A549 (cell line): ENCODE measurements around the gene ACP3. TPM values are rescaled to one million over a fixed set of nuclear protein-coding genes. Genes with fewer than 3 reads are reported as not detected.

Experiments used
- ATAC-seq, 2 experiments: fragments of 200-7000 bp in 1 of 2; fragments of >200 bp in 1 of 2; cut with Nextera tagmentation in 1 of 2; cut with Tn5 transposase in 1 of 2; 3 replicates each; pipeline versions ENCODE4 v1.8.0 to v1.9.1; 2018 to 2020; ENCODE audit warnings: mild to moderate bottlenecking in 1 of 2, moderate library complexity in 1 of 2
- CTCF ChIA-PET: fragments of 300-600 bp; sonication (Branson Sonifier 250); formaldehyde crosslinking; extraction: SDS; loops from one replicate; lab custom pipeline; 2021; ENCODE audit warnings: antibody characterized with exemption, inconsistent platforms; lab: Yijun Ruan, JAX
- POLR2A ChIA-PET: fragments of 350-600 bp; formaldehyde crosslinking; extraction: SDS; loops from one replicate; lab custom pipeline; 2021; ENCODE audit warnings: antibody characterized with exemption, inconsistent platforms; lab: Yijun Ruan, JAX
- DNase-seq, 2 experiments: peaks; one replicate each; pipeline versions ENCODE4 v3.0.0 to v3.0.0-alpha.2; 2011 to 2016; ENCODE audit warnings: low read depth in 1 of 2, low spot score in 1 of 2
- FAIRE-seq: peaks from 2 replicates; lab custom pipeline; 2011; peaks lifted over from hg19 to GRCh38; lab: Jason Lieb, UNC
- H3K27ac ChIP-seq, 2 experiments: fragments of >200 bp; sonication (Bioruptor Twin); formaldehyde crosslinking; 3 replicates each; pipeline ENCODE4 v1.5.1; 2016 to 2017
- H3K4me1 ChIP-seq: fragments of >200 bp; sonication (Bioruptor Twin); formaldehyde crosslinking; 3 replicates; pipeline ENCODE4 v1.6.1; 2016
- H3K4me2 ChIP-seq: fragments of >200 bp; sonication (Bioruptor Twin); formaldehyde crosslinking; 3 replicates; pipeline ENCODE4 v1.6.1; 2016
- H3K4me3 ChIP-seq: fragments of >200 bp; sonication (Bioruptor Twin); formaldehyde crosslinking; 3 replicates; pipeline ENCODE4 v1.5.1; 2016
- H3K9me3 ChIP-seq: fragments of >200 bp; sonication (Bioruptor Twin); formaldehyde crosslinking; 3 replicates; pipeline ENCODE4 v1.6.1; 2016
- BHLHE40 ChIP-seq: IDR thresholded peaks from 2 replicates; pipeline ENCODE4 v1.6.1; 2012; ENCODE audit warnings: low read depth, low read length, inconsistent platforms
- CBX8 ChIP-seq: fragments of 200-600 bp; sonication (generic); IDR thresholded peaks from 2 replicates; pipeline ENCODE4 v1.6.1; 2016
- CEBPB ChIP-seq, 2 experiments: fragments of >200 bp in 1 of 2; sonication (Bioruptor Twin) in 1 of 2; formaldehyde crosslinking in 1 of 2; IDR thresholded peaks; 2 replicates each; pipeline ENCODE4 v1.6.1; 2012 to 2016
- EHMT2 ChIP-seq: fragments of 200-600 bp; sonication (generic); IDR thresholded peaks from 2 replicates; pipeline ENCODE4 v1.6.1; 2016; ENCODE audit warnings: antibody characterized with exemption, low read depth, mild to moderate bottlenecking, moderate library complexity
- EP300 ChIP-seq, 2 experiments: fragments of >200 bp; sonication (Bioruptor Twin); formaldehyde crosslinking; IDR thresholded peaks; 2 replicates in 1 of 2; 3 replicates in 1 of 2; pipeline ENCODE4 v1.6.1; 2016 to 2017
- FOSL2 ChIP-seq, 2 experiments: fragments of 450-650 bp in 1 of 2; fragments of >200 bp in 1 of 2; sonication (Bioruptor Twin) in 1 of 2; formaldehyde crosslinking; IDR thresholded peaks; 2 replicates each; pipeline versions ENCODE4 v1.5.0 to v1.6.1; 2016 to 2020; ENCODE audit warnings: mild to moderate bottlenecking in 1 of 2, moderate library complexity in 1 of 2
- HDAC2 ChIP-seq: fragments of 200-600 bp; sonication (generic); IDR thresholded peaks from 2 replicates; pipeline ENCODE4 v1.6.1; 2016
- HOXA7 ChIP-seq: fragments of 250-450 bp; sonication (Bioruptor Pico); IDR thresholded peaks from 2 replicates; pipeline ENCODE4 v1.5.0; 2020; ENCODE audit warnings: mild to moderate bottlenecking, moderate library complexity
- HOXB13 ChIP-seq: fragments of 250-450 bp; sonication (Bioruptor Pico); IDR thresholded peaks from 2 replicates; pipeline ENCODE4 v1.5.0; 2020; ENCODE audit warnings: low read depth, mild to moderate bottlenecking, moderate library complexity
- JUNB ChIP-seq: fragments of >200 bp; sonication (Bioruptor Twin); formaldehyde crosslinking; IDR thresholded peaks from 2 replicates; pipeline ENCODE4 v1.6.1; 2016
- KDM1A ChIP-seq: fragments of 200-600 bp; sonication (generic); IDR thresholded peaks from 2 replicates; pipeline ENCODE4 v1.6.1; 2016; ENCODE audit warnings: low read depth, mild to moderate bottlenecking
- MYC ChIP-seq: IDR thresholded peaks from 2 replicates; pipeline ENCODE4 v1.6.1; 2012; ENCODE audit warnings: mild to moderate bottlenecking, inconsistent platforms, low read length, improper control_type of control experiment, borderline replicate concordance
- NR3C1 ChIP-seq: fragments of >200 bp; sonication (Bioruptor Twin); formaldehyde crosslinking; IDR thresholded peaks from 3 replicates; pipeline ENCODE4 v1.6.1; 2017
- PHF8 ChIP-seq: fragments of 200-600 bp; sonication (generic); IDR thresholded peaks from 2 replicates; pipeline ENCODE4 v1.6.1; 2016; ENCODE audit warnings: low read depth, mild to moderate bottlenecking, antibody characterized with exemption, moderate library complexity, borderline replicate concordance
- RAD21 ChIP-seq, 2 experiments: fragments of >200 bp in 1 of 2; sonication (Bioruptor Twin) in 1 of 2; formaldehyde crosslinking in 1 of 2; IDR thresholded peaks in 1 of 2; conservative IDR thresholded peaks in 1 of 2; 2 replicates in 1 of 2; 3 replicates in 1 of 2; pipeline ENCODE4 v1.6.1; 2012 to 2018; ENCODE audit warnings: inconsistent platforms in 1 of 2
- RNF2 ChIP-seq: fragments of 200-600 bp; sonication (generic); IDR thresholded peaks from 2 replicates; pipeline ENCODE4 v1.6.1; 2016; ENCODE audit warnings: low read depth, mild to moderate bottlenecking, antibody characterized with exemption, moderate library complexity, borderline replicate concordance
- TP53 ChIP-seq: fragments of 250-450 bp; sonication (Bioruptor Pico); IDR thresholded peaks from 2 replicates; pipeline ENCODE4 v1.5.0; 2021; ENCODE audit warnings: mild to moderate bottlenecking, moderate library complexity
- ZC3H11A ChIP-seq: fragments of 450-650 bp; IDR thresholded peaks from 2 replicates; pipeline ENCODE4 v1.6.1; 2014; ENCODE audit warnings: antibody characterized with exemption, mild to moderate bottlenecking
- ZFP36 ChIP-seq: fragments of 450-650 bp; IDR thresholded peaks from 2 replicates; pipeline ENCODE4 v1.6.1; 2014; ENCODE audit warnings: borderline replicate concordance; ENCODE audit not compliant: partially characterized antibody
- ZNF302 ChIP-seq: fragments of 250-450 bp; sonication (Bioruptor Pico); IDR thresholded peaks from 2 replicates; pipeline ENCODE4 v1.9.0; 2021; ENCODE audit warnings: inconsistent platforms, mild to moderate bottlenecking, moderate library complexity
- WGBS: methylation state at CpG from one replicate; pipeline ENCODE4 v1.1.6; 2017; ENCODE audit errors: missing lambda C conversion rate; 5-methylcytosine and 5-hydroxymethylcytosine counted together
- polyA plus RNA-seq, 4 experiments: library from polyadenylated mRNA; depleted of rRNA in 3 of 4; stranded (reverse); fragments of >200 nt; fragmentation: RNase III in 1 of 4; extraction: RNeasy Plus Mini Kit Qiagen cat#74134 plus additional on column Dnase treatment in 1 of 4; gene quantifications; 2 replicates in 3 of 4; 3 replicates in 1 of 4; pipeline ENCODE4 v1.2.3, GENCODE V29; 2011 to 2017
- TF ChIP-seq, protein P1 (sequence below): fragments of >200 bp; sonication (Bioruptor Twin); formaldehyde crosslinking; IDR thresholded peaks from 3 replicates; pipeline ENCODE4 v1.5.1; 2016
- TF ChIP-seq, protein P2 (sequence below): fragments of 150-350 bp; IDR thresholded peaks from 2 replicates; pipeline ENCODE4 v1.6.1; 2014; ENCODE audit warnings: low read depth, mild to moderate bottlenecking, low read length
- TF ChIP-seq, protein P3 (sequence below): fragments of 450-650 bp; IDR thresholded peaks from 2 replicates; pipeline ENCODE4 v1.6.1; 2014; ENCODE audit warnings: antibody characterized with exemption
- TF ChIP-seq, protein P4 (sequence below): fragments of >200 bp; sonication (Bioruptor Twin); formaldehyde crosslinking; IDR thresholded peaks from 3 replicates; pipeline ENCODE4 v1.6.1; 2016
- TF ChIP-seq, protein P5 (sequence below): IDR thresholded peaks from 2 replicates; pipeline ENCODE4 v1.6.1; 2012

ACP3 gene
- polyA plus RNA-seq, 2 of the 4 experiments (the other 2 are of a cell fraction): 0.09 to 0.19 TPM

DNA sequence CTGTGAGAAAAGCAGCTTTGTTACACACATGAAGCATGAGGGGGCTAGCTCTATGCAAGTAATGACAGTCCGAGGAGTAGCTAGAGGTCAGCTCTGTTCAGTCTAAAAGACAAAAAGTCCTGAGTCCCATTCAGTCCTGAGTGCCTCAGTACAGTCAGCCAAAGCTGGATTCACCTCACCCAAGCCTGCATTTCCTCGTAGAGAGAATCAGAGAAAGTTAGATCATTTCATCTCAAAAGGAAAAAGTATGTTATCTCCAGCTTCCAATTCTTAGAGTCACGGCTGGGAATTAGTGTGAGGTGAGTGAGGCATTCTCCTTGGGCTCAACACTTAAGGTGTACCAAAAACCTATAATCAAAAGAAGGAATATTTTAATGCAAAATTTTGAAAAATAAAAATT lies 5.9 kb upstream of the ACP3 start:
- H3K4me3 ChIP-seq: no peak overlapping the region
- no peak for ATAC-seq
- H3K9me3 ChIP-seq: no peaks in the 10 kb centered on the region
- no peak for FAIRE-seq
- H3K4me2 ChIP-seq: no peak overlapping the region
- no peak overlapping the region for H3K27ac ChIP-seq
- POLR2A ChIA-PET: no interaction called here
- CTCF ChIA-PET: no interaction called here
- TF ChIP-seq, protein P1, sequence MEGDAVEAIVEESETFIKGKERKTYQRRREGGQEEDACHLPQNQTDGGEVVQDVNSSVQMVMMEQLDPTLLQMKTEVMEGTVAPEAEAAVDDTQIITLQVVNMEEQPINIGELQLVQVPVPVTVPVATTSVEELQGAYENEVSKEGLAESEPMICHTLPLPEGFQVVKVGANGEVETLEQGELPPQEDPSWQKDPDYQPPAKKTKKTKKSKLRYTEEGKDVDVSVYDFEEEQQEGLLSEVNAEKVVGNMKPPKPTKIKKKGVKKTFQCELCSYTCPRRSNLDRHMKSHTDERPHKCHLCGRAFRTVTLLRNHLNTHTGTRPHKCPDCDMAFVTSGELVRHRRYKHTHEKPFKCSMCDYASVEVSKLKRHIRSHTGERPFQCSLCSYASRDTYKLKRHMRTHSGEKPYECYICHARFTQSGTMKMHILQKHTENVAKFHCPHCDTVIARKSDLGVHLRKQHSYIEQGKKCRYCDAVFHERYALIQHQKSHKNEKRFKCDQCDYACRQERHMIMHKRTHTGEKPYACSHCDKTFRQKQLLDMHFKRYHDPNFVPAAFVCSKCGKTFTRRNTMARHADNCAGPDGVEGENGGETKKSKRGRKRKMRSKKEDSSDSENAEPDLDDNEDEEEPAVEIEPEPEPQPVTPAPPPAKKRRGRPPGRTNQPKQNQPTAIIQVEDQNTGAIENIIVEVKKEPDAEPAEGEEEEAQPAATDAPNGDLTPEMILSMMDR: no peak
- TF ChIP-seq JUNB (no peak), ZC3H11A (no peak), RNF2 (no peak), CEBPB (IDR thresholded peaks at IDR 0.05) (no peak), RAD21 (conservative IDR thresholded peaks at IDR 0.05 in 1 of 2, IDR thresholded peaks at IDR 0.05 in 1 of 2) (no peak), BHLHE40 (no peak), PHF8 (no peak), ZFP36 (no peak), TP53 (CRISPR knock-in tag) (no peak), EHMT2 (no peak), HDAC2 (no peak), HOXB13 (CRISPR knock-in tag) (no peak), CBX8 (no peak), HOXA7 (CRISPR knock-in tag) (no peak), FOSL2 (IDR thresholded peaks at IDR 0.05) (no peak), FOSL2 (CRISPR knock-in tag; IDR thresholded peaks at IDR 0.05) (no peak), MYC (no peak)
- TF ChIP-seq, protein P2, sequence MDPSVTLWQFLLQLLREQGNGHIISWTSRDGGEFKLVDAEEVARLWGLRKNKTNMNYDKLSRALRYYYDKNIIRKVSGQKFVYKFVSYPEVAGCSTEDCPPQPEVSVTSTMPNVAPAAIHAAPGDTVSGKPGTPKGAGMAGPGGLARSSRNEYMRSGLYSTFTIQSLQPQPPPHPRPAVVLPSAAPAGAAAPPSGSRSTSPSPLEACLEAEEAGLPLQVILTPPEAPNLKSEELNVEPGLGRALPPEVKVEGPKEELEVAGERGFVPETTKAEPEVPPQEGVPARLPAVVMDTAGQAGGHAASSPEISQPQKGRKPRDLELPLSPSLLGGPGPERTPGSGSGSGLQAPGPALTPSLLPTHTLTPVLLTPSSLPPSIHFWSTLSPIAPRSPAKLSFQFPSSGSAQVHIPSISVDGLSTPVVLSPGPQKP: no peak
- TF ChIP-seq, protein P3, sequence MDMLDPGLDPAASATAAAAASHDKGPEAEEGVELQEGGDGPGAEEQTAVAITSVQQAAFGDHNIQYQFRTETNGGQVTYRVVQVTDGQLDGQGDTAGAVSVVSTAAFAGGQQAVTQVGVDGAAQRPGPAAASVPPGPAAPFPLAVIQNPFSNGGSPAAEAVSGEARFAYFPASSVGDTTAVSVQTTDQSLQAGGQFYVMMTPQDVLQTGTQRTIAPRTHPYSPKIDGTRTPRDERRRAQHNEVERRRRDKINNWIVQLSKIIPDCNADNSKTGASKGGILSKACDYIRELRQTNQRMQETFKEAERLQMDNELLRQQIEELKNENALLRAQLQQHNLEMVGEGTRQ: no peak
- H3K4me1 ChIP-seq: no peaks in the 10 kb centered on the region
- 73% methylated on average over 3 of the region's 3 CpGs for WGBS
- DNase-seq: no peak

DNA sequence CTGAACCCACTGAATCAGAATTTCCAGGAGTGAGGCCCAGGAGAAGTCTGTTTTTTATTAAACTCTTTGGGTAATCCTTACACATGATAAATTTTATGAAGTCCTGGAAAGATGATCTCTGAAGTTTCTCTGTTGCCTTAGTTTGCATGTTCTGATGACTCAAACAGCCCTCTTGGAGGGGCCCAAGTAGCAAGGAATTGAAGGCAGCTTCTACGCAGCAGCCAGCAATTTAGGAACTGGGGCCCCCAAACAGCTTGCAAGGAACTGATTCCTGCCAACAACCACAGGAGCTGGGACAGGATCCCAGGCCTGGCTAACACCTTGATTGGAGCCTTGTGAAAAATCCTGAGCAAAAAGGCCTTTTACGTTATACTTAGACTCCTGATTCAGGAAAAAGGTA lies 5.4 kb upstream of the ACP3 start:
- Histone ChIP-seq H3K4me2 (no peak overlapping the region), H3K4me1 (no peaks in the 10 kb centered on the region), H3K27ac (no peak overlapping the region), H3K4me3 (no peak overlapping the region), H3K9me3 (no peaks in the 10 kb centered on the region)
- ChIA-PET CTCF (no interaction called here), POLR2A (no interaction called here)
- no peak for DNase-seq
- no peak for FAIRE-seq
- TF ChIP-seq EP300 (IDR thresholded peaks at IDR 0.05): no peak
- TF ChIP-seq, protein P3: no peak
- TF ChIP-seq HOXB13 (CRISPR knock-in tag): no peak
- TF ChIP-seq, protein P4, sequence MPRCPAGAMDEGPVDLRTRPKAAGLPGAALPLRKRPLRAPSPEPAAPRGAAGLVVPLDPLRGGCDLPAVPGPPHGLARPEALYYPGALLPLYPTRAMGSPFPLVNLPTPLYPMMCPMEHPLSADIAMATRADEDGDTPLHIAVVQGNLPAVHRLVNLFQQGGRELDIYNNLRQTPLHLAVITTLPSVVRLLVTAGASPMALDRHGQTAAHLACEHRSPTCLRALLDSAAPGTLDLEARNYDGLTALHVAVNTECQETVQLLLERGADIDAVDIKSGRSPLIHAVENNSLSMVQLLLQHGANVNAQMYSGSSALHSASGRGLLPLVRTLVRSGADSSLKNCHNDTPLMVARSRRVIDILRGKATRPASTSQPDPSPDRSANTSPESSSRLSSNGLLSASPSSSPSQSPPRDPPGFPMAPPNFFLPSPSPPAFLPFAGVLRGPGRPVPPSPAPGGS: no peak
- no peak for TF ChIP-seq TP53 (CRISPR knock-in tag)
- TF ChIP-seq CBX8: no peak
- TF ChIP-seq KDM1A: no peak
- no peak for TF ChIP-seq CEBPB (IDR thresholded peaks at IDR 0.05)
- TF ChIP-seq, protein P5, sequence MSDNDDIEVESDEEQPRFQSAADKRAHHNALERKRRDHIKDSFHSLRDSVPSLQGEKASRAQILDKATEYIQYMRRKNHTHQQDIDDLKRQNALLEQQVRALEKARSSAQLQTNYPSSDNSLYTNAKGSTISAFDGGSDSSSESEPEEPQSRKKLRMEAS: no peak
- no peak for TF ChIP-seq NR3C1
- no peak for TF ChIP-seq ZNF302 (CRISPR knock-in tag)
- WGBS: 93% methylated on average over 2 of the region's 2 CpGs
- ATAC-seq: no peak
